IMR-90 (cell line): Measurements from ENCODE around the gene ARHGAP19. TPM values are rescaled to one million over a fixed set of nuclear protein-coding genes. Genes with fewer than 3 reads are reported as not detected.

Experiments used
- ATAC-seq: fragments of 200-7000 bp; cut with Tn5 transposase; 2 replicates; pipeline ENCODE4 v1.9.1; 2020; ENCODE audit warnings: low read depth, mild to moderate bottlenecking, moderate library complexity
- BruUV-seq: library from RNA; stranded (reverse); fragments of 400-500 nt; replicated peaks from 2 replicates; lab custom pipeline; 2021; lab: Mats Ljungman, UMichigan
- CTCF ChIA-PET: fragments of 300-600 bp; formaldehyde crosslinking; extraction: SDS; loops from one replicate; lab custom pipeline; 2021; ENCODE audit warnings: antibody characterized with exemption; lab: Yijun Ruan, JAX
- POLR2A ChIA-PET: fragments of 300-600 bp; sonication (Branson Sonifier 250); formaldehyde crosslinking; loops from one replicate; lab custom pipeline; 2022; ENCODE audit warnings: antibody characterized with exemption; ENCODE audit not compliant: unreplicated experiment; lab: Charles Lee
- DNase-seq: peaks from one replicate; pipeline ENCODE4 v3.0.0; 2013
- H2AFZ ChIP-seq: replicated peaks from 2 replicates; pipeline ENCODE3; 2013; ENCODE audit warnings: low read length, mild to moderate bottlenecking; ENCODE audit not compliant: poor library complexity
- H2AK5ac ChIP-seq: 2 replicates; pipeline ENCODE4 v1.6.1; 2013; ENCODE audit warnings: low read depth, low read length, inconsistent platforms
- H2AK9ac ChIP-seq: replicated peaks from 2 replicates; pipeline ENCODE3; 2013; ENCODE audit warnings: mild to moderate bottlenecking, low read depth, low read length, moderate library complexity; ENCODE audit not compliant: poor library complexity
- H2BK120ac ChIP-seq: 2 replicates; pipeline ENCODE4 v1.6.1; 2013; ENCODE audit warnings: low read depth, low read length, inconsistent platforms
- H2BK15ac ChIP-seq: 3 replicates; pipeline ENCODE4 v1.6.1; 2013; ENCODE audit warnings: low read depth, low read length, inconsistent platforms
- H2BK20ac ChIP-seq: 2 replicates; pipeline ENCODE4 v1.6.1; 2013; ENCODE audit warnings: low read depth, mild to moderate bottlenecking, inconsistent platforms, low read length, moderate library complexity
- H2BK5ac ChIP-seq: 2 replicates; pipeline ENCODE4 v1.6.1; 2013; ENCODE audit warnings: mild to moderate bottlenecking, low read depth, low read length, inconsistent platforms; ENCODE audit not compliant: poor library complexity, severe bottlenecking
- H3K14ac ChIP-seq: replicated peaks from 2 replicates; pipeline ENCODE4 v1.6.1; 2013; ENCODE audit warnings: low read depth, low read length, inconsistent platforms
- H3K18ac ChIP-seq: 2 replicates; pipeline ENCODE4 v1.6.1; 2013; ENCODE audit warnings: low read depth, low read length, control low read depth
- H3K23ac ChIP-seq: 2 replicates; pipeline ENCODE4 v1.6.1; 2013; ENCODE audit warnings: low read depth, low read length, inconsistent platforms
- H3K27ac ChIP-seq: 2 replicates; pipeline ENCODE4 v1.5.1; 2013; ENCODE audit warnings: mild to moderate bottlenecking, control low read depth, low read length; ENCODE audit not compliant: insufficient read depth
- H3K27me3 ChIP-seq: 2 replicates; pipeline ENCODE4 v1.6.1; 2013; ENCODE audit warnings: low read length; ENCODE audit not compliant: control insufficient read depth, insufficient read depth
- H3K36me3 ChIP-seq: 2 replicates; pipeline ENCODE4 v1.6.1; 2013; ENCODE audit warnings: low read length, mixed read lengths; ENCODE audit not compliant: control insufficient read depth, insufficient read depth
- H3K4ac ChIP-seq: 2 replicates; pipeline ENCODE4 v1.6.1; 2013; ENCODE audit warnings: low read depth, low read length, inconsistent platforms
- H3K4me1 ChIP-seq: 2 replicates; pipeline ENCODE4 v1.6.1; 2013; ENCODE audit warnings: low read length, mixed read lengths; ENCODE audit not compliant: control insufficient read depth, insufficient read depth
- H3K4me2 ChIP-seq: 2 replicates; pipeline ENCODE4 v1.6.1; 2013; ENCODE audit warnings: low read depth, mild to moderate bottlenecking, control low read depth, low read length, moderate library complexity
- H3K4me3 ChIP-seq: 2 replicates; pipeline ENCODE4 v1.5.1; 2013; ENCODE audit warnings: low read depth, mild to moderate bottlenecking, control low read depth, low read length, moderate library complexity; ENCODE audit not compliant: insufficient read depth
- H3K56ac ChIP-seq: 2 replicates; pipeline ENCODE4 v1.6.1; 2013; ENCODE audit warnings: low read length, inconsistent platforms; ENCODE audit not compliant: insufficient read depth; ENCODE audit errors: extremely low read depth
- H3K79me1 ChIP-seq, 2 experiments: 2 replicates each; pipeline ENCODE4 v1.6.1; 2013; ENCODE audit warnings: low read length in 2 of 2, inconsistent platforms in 1 of 2, low read depth in 1 of 2
- H3K9ac ChIP-seq: 2 replicates; pipeline ENCODE4 v1.6.1; 2013; ENCODE audit warnings: low read depth, low read length, control low read depth
- H3K9me1 ChIP-seq: 2 replicates; pipeline ENCODE4 v1.6.1; 2013; ENCODE audit warnings: low read length, inconsistent platforms; ENCODE audit not compliant: insufficient read depth
- H3K9me3 ChIP-seq: 2 replicates; pipeline ENCODE4 v1.6.1; 2013; ENCODE audit warnings: low read length; ENCODE audit not compliant: control insufficient read depth, insufficient read depth
- H4K20me1 ChIP-seq: 2 replicates; pipeline ENCODE4 v1.6.1; 2013; ENCODE audit warnings: low read length, inconsistent platforms; ENCODE audit not compliant: insufficient read depth
- H4K5ac ChIP-seq: 2 replicates; pipeline ENCODE4 v1.6.1; 2013; ENCODE audit warnings: mild to moderate bottlenecking, low read depth, low read length, control low read depth
- H4K8ac ChIP-seq, 2 experiments: 2 replicates each; pipeline ENCODE4 v1.6.1; 2013; ENCODE audit warnings: low read depth in 2 of 2, low read length in 2 of 2, control low read depth in 1 of 2, inconsistent platforms in 1 of 2
- H4K91ac ChIP-seq: 2 replicates; pipeline ENCODE4 v1.6.1; 2013; ENCODE audit warnings: low read depth, low read length, inconsistent platforms; ENCODE audit not compliant: insufficient read depth
- BHLHE40 ChIP-seq: fragments of 150-350 bp; IDR thresholded peaks from 2 replicates; pipeline ENCODE4 v1.6.1; 2016; ENCODE audit warnings: mild to moderate bottlenecking, low read depth, low read length
- CEBPB ChIP-seq: IDR thresholded peaks from 2 replicates; pipeline ENCODE4 v1.6.1; 2012; ENCODE audit warnings: low read depth, low read length, improper control_type of control experiment
- CHD1 ChIP-seq: IDR thresholded peaks from 2 replicates; pipeline ENCODE4 v1.6.1; 2012; ENCODE audit warnings: low read depth, low read length, improper control_type of control experiment
- CTCF ChIP-seq: conservative IDR thresholded peaks from 2 replicates; pipeline ENCODE4 v1.5.1; 2012; ENCODE audit warnings: mild to moderate bottlenecking, low read depth, low read length, improper control_type of control experiment
- FOS ChIP-seq: fragments of 150-350 bp; IDR thresholded peaks from 2 replicates; pipeline ENCODE4 v1.6.1; 2016; ENCODE audit warnings: low read depth, low read length
- MAZ ChIP-seq: IDR thresholded peaks from 2 replicates; pipeline ENCODE4 v1.6.1; 2012; ENCODE audit warnings: low read depth, mild to moderate bottlenecking, low read length, improper control_type of control experiment, moderate library complexity, borderline replicate concordance
- MXI1 ChIP-seq: IDR thresholded peaks from 2 replicates; pipeline ENCODE4 v1.6.1; 2012; ENCODE audit warnings: low read depth, mild to moderate bottlenecking, low read length, moderate library complexity, borderline replicate concordance
- NFE2L2 ChIP-seq: fragments of 150-350 bp; IDR thresholded peaks from 2 replicates; pipeline ENCODE4 v1.6.1; 2016; ENCODE audit warnings: low read depth, mild to moderate bottlenecking, low read length
- POLR2A ChIP-seq: IDR thresholded peaks from 2 replicates; pipeline ENCODE4 v1.6.1; 2012; ENCODE audit warnings: mild to moderate bottlenecking, low read depth, low read length
- RAD21 ChIP-seq: IDR thresholded peaks from 2 replicates; pipeline ENCODE4 v1.6.1; 2012; ENCODE audit warnings: low read length, improper control_type of control experiment
- RCOR1 ChIP-seq: IDR thresholded peaks from 2 replicates; pipeline ENCODE4 v1.6.1; 2012; ENCODE audit warnings: mild to moderate bottlenecking, low read length, improper control_type of control experiment; ENCODE audit not compliant: insufficient replicate concordance
- RFX5 ChIP-seq: IDR thresholded peaks from 2 replicates; pipeline ENCODE4 v1.8.0; 2012; ENCODE audit warnings: low read depth, mild to moderate bottlenecking, low read length, moderate library complexity
- SMC3 ChIP-seq: fragments of 150-350 bp; IDR thresholded peaks from 2 replicates; pipeline ENCODE4 v1.6.1; 2016; ENCODE audit warnings: low read depth, mild to moderate bottlenecking, antibody characterized with exemption, low read length, moderate library complexity
- USF2 ChIP-seq: fragments of 150-350 bp; IDR thresholded peaks from 2 replicates; pipeline ENCODE4 v1.6.1; 2017; ENCODE audit warnings: mild to moderate bottlenecking, antibody characterized with exemption, low read length, low read depth
- WGBS, 2 experiments: methylation state at CpG; one replicate each; pipeline versions ENCODE4 v1.1.5 to v1.1.7; 2013; ENCODE audit warnings: missing lambda C conversion rate in 2 of 2; ENCODE audit not compliant: insufficient read length in 1 of 2; ENCODE audit errors: extremely low coverage in 2 of 2; 5-methylcytosine and 5-hydroxymethylcytosine counted together
- dilution Hi-C: fragments of 300-500 bp; cut with HindIII; formaldehyde crosslinking; loops from one replicate; pipeline ENCODE4 v1.14.3; 2018; ENCODE audit warnings: low sequenced_read_pairs; ENCODE audit not compliant: unreplicated experiment
- in situ Hi-C: fragments of 300-500 bp; cut with MboI; formaldehyde crosslinking; loops from 3 replicates; pipeline ENCODE4 v1.14.3; 2019; ENCODE audit warnings: low sequenced_read_pairs, inconsistent platforms, mixed read lengths
- intact Hi-C: fragments of 100-400 bp; cut with micrococcal nuclease; formaldehyde crosslinking; loops from 2 replicates; pipeline ENCODE4 v1.10.0; 2022
- polyA plus RNA-seq, 3 experiments: library from polyadenylated mRNA; depleted of rRNA; stranded (reverse); fragments of >200 nt; gene quantifications; 2 replicates each; pipeline ENCODE4 v1.2.3, GENCODE V29; 2012; ENCODE audit warnings: low replicate concordance in 1 of 3
- total RNA-seq: library from RNA; depleted of rRNA; stranded (reverse); fragments of >200 nt; gene quantifications from 2 replicates; pipeline ENCODE4 v1.2.3, GENCODE V29; 2012
- TF ChIP-seq, protein P1 (sequence below): fragments of 150-350 bp; IDR thresholded peaks from 2 replicates; pipeline ENCODE4 v1.6.1; 2016; ENCODE audit warnings: low read depth, mild to moderate bottlenecking, low read length, moderate library complexity, borderline replicate concordance

ARHGAP19 gene
- total and polyA plus RNA-seq, 2 of the 4 experiments (the other 2 are of a cell fraction) = 6.3 to 7.0 TPM

DNA sequence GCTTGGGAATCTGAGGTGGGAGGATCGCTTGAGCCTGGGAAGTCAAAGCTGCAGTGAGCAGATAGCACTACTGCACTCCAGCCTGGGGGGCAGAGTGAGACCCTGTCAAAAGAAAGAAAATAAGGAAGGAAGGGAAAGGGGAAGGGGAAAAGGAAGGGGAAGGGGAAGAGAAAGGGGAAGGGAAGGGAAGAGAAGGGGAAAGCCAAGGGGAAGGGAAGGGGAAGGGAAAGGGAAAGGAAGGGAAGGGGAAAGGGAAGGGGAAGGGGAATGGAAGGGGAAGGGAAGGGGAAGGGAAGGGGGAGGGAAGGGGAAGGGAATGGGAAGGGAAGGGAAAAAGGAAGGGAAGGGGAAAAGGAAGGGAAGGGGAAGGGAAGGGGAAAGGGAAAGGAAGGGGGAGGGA, 41.5 kb downstream of the ARHGAP19 start:
- intact Hi-C loops = no loop called here
- Histone ChIP-seq H4K91ac (no peak overlapping the region), H2AK9ac (no peak overlapping the region), H4K8ac (no peak overlapping the region), H3K4me2 (no peak overlapping the region), H3K9me3 (no peaks in the 10 kb centered on the region), H3K23ac (no peak overlapping the region), H3K14ac (no peak overlapping the region), H4K20me1 (no peaks in the 10 kb centered on the region), H2BK15ac (no peak overlapping the region), H2AFZ (no peak overlapping the region), H3K9ac (no peak overlapping the region), H3K18ac (no peak overlapping the region), H3K4ac (no peak overlapping the region), H2BK120ac (no peak overlapping the region), H3K27ac (no peak overlapping the region), H3K27me3 (no peaks in the 10 kb centered on the region), H2AK5ac (no peak overlapping the region), H3K9me1 (no peaks in the 10 kb centered on the region), H3K36me3 (peaks cover 3% of the 10 kb centered on the region; the same call in 1 of the 2 replicates), H2BK20ac (no peak overlapping the region), H3K4me3 (no peak overlapping the region), H3K56ac (no peak overlapping the region), H3K4me1 (no peaks in the 10 kb centered on the region), H2BK5ac (no peak overlapping the region), H3K79me1 (no peaks in the 10 kb centered on the region), H4K5ac (no peak overlapping the region)
- dilution Hi-C loops = no loop called here
- no TSS peak for BruUV-seq
- ATAC-seq = no peak
- 83% methylated on average over 1 of the region's 1 CpG; no CpG with 5 or more reads in 1 of the 2 experiments for WGBS, 2 experiments
- DNase-seq = no peak
- ChIA-PET POLR2A (no interaction called here), CTCF (no interaction called here)
- in situ Hi-C loops = no loop called here
- no peak for TF ChIP-seq NFE2L2
- TF ChIP-seq USF2 = no peak
- no peak for TF ChIP-seq CTCF
- no peak for TF ChIP-seq CEBPB
- TF ChIP-seq CHD1 = no peak
- TF ChIP-seq RAD21 = no peak
- no peak for TF ChIP-seq BHLHE40
- no peak for TF ChIP-seq RFX5
- TF ChIP-seq RCOR1 = no peak
- no peak for TF ChIP-seq SMC3
- no peak for TF ChIP-seq MAZ
- TF ChIP-seq, protein P1, sequence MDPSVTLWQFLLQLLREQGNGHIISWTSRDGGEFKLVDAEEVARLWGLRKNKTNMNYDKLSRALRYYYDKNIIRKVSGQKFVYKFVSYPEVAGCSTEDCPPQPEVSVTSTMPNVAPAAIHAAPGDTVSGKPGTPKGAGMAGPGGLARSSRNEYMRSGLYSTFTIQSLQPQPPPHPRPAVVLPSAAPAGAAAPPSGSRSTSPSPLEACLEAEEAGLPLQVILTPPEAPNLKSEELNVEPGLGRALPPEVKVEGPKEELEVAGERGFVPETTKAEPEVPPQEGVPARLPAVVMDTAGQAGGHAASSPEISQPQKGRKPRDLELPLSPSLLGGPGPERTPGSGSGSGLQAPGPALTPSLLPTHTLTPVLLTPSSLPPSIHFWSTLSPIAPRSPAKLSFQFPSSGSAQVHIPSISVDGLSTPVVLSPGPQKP = no peak
- no peak for TF ChIP-seq FOS
- TF ChIP-seq POLR2A = no peak
- TF ChIP-seq MXI1 = no peak
